Suprapubic skin (tissue), 4 donors: ENCODE data around the gene SLCO2A1. TPM values are rescaled to one million over a fixed set of nuclear protein-coding genes. Genes with fewer than 3 reads are reported as not detected.
A peak's percentile ranks its signal among the peaks of the same experiment; 100 is the strongest.

Experiments
- DNase-seq, 2 donors: peaks; one replicate each; pipeline ENCODE4 v3.0.0-alpha.2; 2019; ENCODE audit warnings: low spot score in 2 of 2
- H3K27ac ChIP-seq: fragments of 200-600 bp; sonication (generic); one replicate; pipeline ENCODE4 v1.5.1; 2019
- H3K27me3 ChIP-seq: fragments of 200-600 bp; sonication (generic); one replicate; pipeline ENCODE4 v1.5.1; 2019
- H3K36me3 ChIP-seq: fragments of 200-600 bp; sonication (generic); one replicate; pipeline ENCODE4 v1.5.1; 2019
- H3K4me1 ChIP-seq: fragments of 200-600 bp; sonication (generic); one replicate; pipeline ENCODE4 v1.5.1; 2019
- H3K4me3 ChIP-seq: fragments of 200-600 bp; sonication (generic); one replicate; pipeline ENCODE4 v1.5.1; 2019; ENCODE audit warnings: mild to moderate bottlenecking
- H3K9me3 ChIP-seq: fragments of 200-600 bp; sonication (generic); one replicate; pipeline ENCODE4 v1.5.1; 2019
- CTCF ChIP-seq, 2 donors: fragments of 200-600 bp in 1 of 2; fragments of 450-650 bp in 1 of 2; sonication (generic) in 1 of 2; IDR thresholded peaks; one replicate each; pipeline ENCODE4 v1.5.1; 2016 to 2019; ENCODE audit warnings: antibody characterized with exemption in 2 of 2, mild to moderate bottlenecking in 1 of 2, moderate library complexity in 1 of 2
- EP300 ChIP-seq: sonication (generic); formaldehyde crosslinking; IDR thresholded peaks from one replicate; pipeline ENCODE4 v1.6.1; 2017; ENCODE audit warnings: antibody characterized with exemption
- POLR2A ChIP-seq, 2 donors: fragments of 450-650 bp; IDR thresholded peaks; one replicate each; pipeline ENCODE4 v1.6.1; 2017; ENCODE audit warnings: antibody characterized with exemption in 2 of 2, mild to moderate bottlenecking in 2 of 2, moderate library complexity in 2 of 2
- POLR2AphosphoS5 ChIP-seq, 3 donors: sonication (generic); formaldehyde crosslinking; IDR thresholded peaks; one replicate each; pipeline ENCODE4 v1.6.1; 2017; ENCODE audit warnings: antibody characterized with exemption in 3 of 3
- WGBS: methylation state at CpG from one replicate; pipeline ENCODE4 v1.1.5; 2018; 5-methylcytosine and 5-hydroxymethylcytosine counted together
- total RNA-seq, 4 donors: library from RNA; depleted of rRNA; stranded (reverse); fragments of >200 nt; gene quantifications; one replicate each; pipeline ENCODE4 v1.1.0, GENCODE V29; 2016

SLCO2A1 gene
- total RNA-seq, 4 donors from 2014 or later = 25.0 to 38.7 (median 29.4) TPM

- TF ChIP-seq POLR2A (IDR thresholded peaks at IDR 0.05) (no peak), EP300 (no peak), POLR2AphosphoS5 (IDR thresholded peaks at IDR 0.05) (peak in 1 of 3 donors; percentile 30), CTCF (IDR thresholded peaks at IDR 0.05) (no peak)
- Histone ChIP-seq H3K27ac (peak overlapping the region; percentile 84), H3K27me3 (no peaks in the 10 kb centered on the region), H3K4me3 (no peak overlapping the region), H3K4me1 (peaks cover 39% of the 10 kb centered on the region), H3K9me3 (no peaks in the 10 kb centered on the region), H3K36me3 (no peaks in the 10 kb centered on the region)
- 56% methylated on average over 7 of the region's 7 CpGs for WGBS
- no peak for DNase-seq
Observed at GRCh38 chr3:133963657-133964396, 65.9 kb downstream of the SLCO2A1 start.

GRCh38 chr3:133962849-133963248 lies 66.9 kb downstream of the SLCO2A1 start:
- Histone ChIP-seq H3K4me1 (peaks cover 39% of the 10 kb centered on the region), H3K27ac (peak overlapping the region; percentile 84), H3K27me3 (no peaks in the 10 kb centered on the region), H3K4me3 (no peak overlapping the region), H3K36me3 (no peaks in the 10 kb centered on the region), H3K9me3 (no peaks in the 10 kb centered on the region)
- DNase-seq = no peak
- TF ChIP-seq CTCF (IDR thresholded peaks at IDR 0.05) (no peak), POLR2A (IDR thresholded peaks at IDR 0.05) (no peak), EP300 (no peak), POLR2AphosphoS5 (IDR thresholded peaks at IDR 0.05) (no peak)
- WGBS = 13% methylated on average over 2 of the region's 2 CpGs

- no peak for DNase-seq
- 88% methylated on average over 5 of the region's 5 CpGs for WGBS
- no peak overlapping the region for H3K27ac ChIP-seq
Observed at GRCh38 chr3:133958071-133958805, 71.5 kb downstream of the SLCO2A1 start.

GRCh38 chr3:133956982-133957381 lies 72.7 kb downstream of the SLCO2A1 start:
- WGBS = 89% methylated on average over 6 of the region's 6 CpGs
- peaks cover 14% of the 10 kb centered on the region for H3K4me1 ChIP-seq

More at GRCh38 chr3:133958071-133958805, 71.5 kb downstream of the SLCO2A1 start:
- no peak for TF ChIP-seq POLR2A (IDR thresholded peaks at IDR 0.05)
- TF ChIP-seq CTCF (IDR thresholded peaks at IDR 0.05) = no peak
- no peak for TF ChIP-seq POLR2AphosphoS5 (IDR thresholded peaks at IDR 0.05)
- TF ChIP-seq EP300 = no peak
- Histone ChIP-seq H3K36me3 (no peaks in the 10 kb centered on the region), H3K9me3 (no peaks in the 10 kb centered on the region), H3K4me3 (no peak overlapping the region), H3K27me3 (no peaks in the 10 kb centered on the region), H3K4me1 (peaks cover 27% of the 10 kb centered on the region)

More at GRCh38 chr3:133956982-133957381, 72.7 kb downstream of the SLCO2A1 start:
- TF ChIP-seq POLR2A (IDR thresholded peaks at IDR 0.05) (no peak), EP300 (no peak), POLR2AphosphoS5 (IDR thresholded peaks at IDR 0.05) (no peak), CTCF (IDR thresholded peaks at IDR 0.05) (no peak)
- Histone ChIP-seq H3K4me3 (no peak overlapping the region), H3K9me3 (no peaks in the 10 kb centered on the region), H3K36me3 (no peaks in the 10 kb centered on the region), H3K27me3 (no peaks in the 10 kb centered on the region), H3K27ac (no peak overlapping the region)
- no peak for DNase-seq
